WTC11 (cell line): ENCODE results near the gene CPT1A. TPM values are rescaled to one million over a fixed set of nuclear protein-coding genes. Genes with fewer than 3 reads are reported as not detected.

ENCODE experiments used
- ATAC-seq: fragments of 200-7000 bp; cut with Tn5 transposase; 2 replicates; pipeline ENCODE4 v1.10.0; 2021; ENCODE audit warnings: mild to moderate bottlenecking, moderate library complexity
- CTCF ChIA-PET: fragments of 300-600 bp; sonication (Branson Sonifier 250); formaldehyde crosslinking; loops from one replicate; lab custom pipeline; 2021; ENCODE audit warnings: antibody characterized with exemption; lab: Charles Lee
- POLR2A ChIA-PET: fragments of 350-600 bp; sonication (Branson Sonifier 250); formaldehyde crosslinking; loops from one replicate; lab custom pipeline; 2021; ENCODE audit warnings: antibody characterized with exemption; lab: Charles Lee
- DNase-seq: peaks from one replicate; pipeline ENCODE4 v3.0.0; 2021; ENCODE audit warnings: low spot score
- H3K27ac Mint-ChIP-seq: 2 replicates; pipeline ENCODE4 v1.8.0; 2021; ENCODE audit warnings: mixed read lengths
- H3K27me3 Mint-ChIP-seq: 2 replicates; pipeline ENCODE4 v1.8.0; 2021; ENCODE audit warnings: low read depth, mild to moderate bottlenecking, moderate library complexity, mixed read lengths
- H3K36me3 Mint-ChIP-seq: 2 replicates; pipeline ENCODE4 v1.8.0; 2021; ENCODE audit warnings: mixed read lengths
- H3K4me1 Mint-ChIP-seq: 2 replicates; pipeline ENCODE4 v1.8.0; 2022; ENCODE audit warnings: mixed read lengths
- H3K4me3 Mint-ChIP-seq: 2 replicates; pipeline ENCODE4 v1.8.0; 2021; ENCODE audit warnings: mild to moderate bottlenecking, moderate library complexity, mixed read lengths
- H3K9me3 Mint-ChIP-seq: 2 replicates; pipeline ENCODE4 v1.8.0; 2021; ENCODE audit warnings: mixed read lengths
- AFF4 ChIP-seq: sonication (generic); formaldehyde crosslinking; IDR thresholded peaks from 2 replicates; pipeline ENCODE4 v1.8.1; 2023; ENCODE audit warnings: mild to moderate bottlenecking, missing genetic modification reagents, borderline replicate concordance
- ATF3 ChIP-seq: sonication (generic); formaldehyde crosslinking; conservative IDR thresholded peaks from 2 replicates; pipeline ENCODE4 v1.8.1; 2022; ENCODE audit warnings: mild to moderate bottlenecking, missing genetic modification reagents
- CDX4 ChIP-seq: fragments of 250-450 bp; sonication (Bioruptor Pico); IDR thresholded peaks from 2 replicates; pipeline ENCODE4 v1.9.0; 2021; ENCODE audit warnings: moderate library complexity, mild to moderate bottlenecking, inconsistent platforms, borderline replicate concordance
- FOXJ3 ChIP-seq: sonication (generic); formaldehyde crosslinking; IDR thresholded peaks from 2 replicates; pipeline ENCODE4 v1.9.0; 2021; ENCODE audit warnings: missing genetic modification reagents, mild to moderate bottlenecking, borderline replicate concordance
- IRF1 ChIP-seq: sonication (generic); formaldehyde crosslinking; IDR thresholded peaks from 2 replicates; pipeline ENCODE4 v1.8.0; 2023; ENCODE audit warnings: missing genetic modification reagents
- MLX ChIP-seq: sonication (generic); formaldehyde crosslinking; IDR thresholded peaks from 2 replicates; pipeline ENCODE4 v1.8.1; 2023; ENCODE audit warnings: mild to moderate bottlenecking, missing genetic modification reagents, moderate library complexity
- MXD4 ChIP-seq: fragments of 250-450 bp; sonication (Bioruptor Pico); IDR thresholded peaks from 2 replicates; pipeline ENCODE4 v1.8.0; 2021; ENCODE audit warnings: mild to moderate bottlenecking, moderate library complexity, borderline replicate concordance
- MYBL2 ChIP-seq: sonication (generic); formaldehyde crosslinking; IDR thresholded peaks from 2 replicates; pipeline ENCODE4 v1.8.1; 2023; ENCODE audit warnings: mild to moderate bottlenecking, moderate library complexity, missing genetic modification reagents
- NFE2L1 ChIP-seq: sonication (generic); formaldehyde crosslinking; IDR thresholded peaks from 2 replicates; pipeline ENCODE4 v1.8.1; 2023; ENCODE audit warnings: missing genetic modification reagents
- PREB ChIP-seq: sonication (generic); formaldehyde crosslinking; IDR thresholded peaks from 2 replicates; pipeline ENCODE4 v1.8.1; 2022; ENCODE audit warnings: mild to moderate bottlenecking, missing genetic modification reagents, moderate library complexity, borderline replicate concordance
- RORB ChIP-seq: fragments of 250-450 bp; sonication (Bioruptor Pico); IDR thresholded peaks from 2 replicates; pipeline ENCODE4 v1.9.0; 2021; ENCODE audit warnings: mild to moderate bottlenecking
- SP1 ChIP-seq: sonication (generic); formaldehyde crosslinking; conservative IDR thresholded peaks from 2 replicates; pipeline ENCODE4 v1.8.1; 2022; ENCODE audit warnings: missing genetic modification reagents
- STAT6 ChIP-seq: sonication (generic); formaldehyde crosslinking; conservative IDR thresholded peaks from 2 replicates; pipeline ENCODE4 v1.8.1; 2023; ENCODE audit warnings: mild to moderate bottlenecking, low read depth, missing genetic modification reagents, moderate library complexity
- ZBTB21 ChIP-seq: sonication (generic); formaldehyde crosslinking; IDR thresholded peaks from 2 replicates; pipeline ENCODE4 v1.8.1; 2023; ENCODE audit warnings: mild to moderate bottlenecking, missing genetic modification reagents, borderline replicate concordance
- ZBTB43 ChIP-seq: sonication (generic); formaldehyde crosslinking; IDR thresholded peaks from 2 replicates; pipeline ENCODE4 v1.8.1; 2023; ENCODE audit warnings: mild to moderate bottlenecking, missing genetic modification reagents
- total RNA-seq: library from RNA; stranded (reverse); gene quantifications from 3 replicates; pipeline ENCODE4 v1.2.3, GENCODE V29; 2021

Gene CPT1A
- total RNA-seq, 1 experiment from 2014 or later = 28.1 TPM

- no peak for TF ChIP-seq MXD4
- no peak for TF ChIP-seq NFE2L1 (CRISPR knock-in tag)
- TF ChIP-seq SP1 (CRISPR knock-in tag) = no peak
- TF ChIP-seq FOXJ3 = no peak
- no peak for TF ChIP-seq AFF4 (CRISPR knock-in tag)
- TF ChIP-seq ATF3 (CRISPR knock-in tag) = no peak
- no peak for TF ChIP-seq ZBTB21 (CRISPR knock-in tag)
These were observed 12.7 kb upstream of the CPT1A start (continued) for GRCh38 chr11:68854273-68854958.

- no peak for ATAC-seq
- ChIA-PET POLR2A (interaction anchor here (0.5 kb wide), 1 partner anchor 28 kb away, joined by 3 read pairs; no protein-coding TSS in a partner anchor), CTCF (interaction anchor here (0.6 to 1.5 kb wide), 3 partner anchors 9 to 103 kb away, joined by 4 to 7 read pairs (median 7); no protein-coding TSS in a partner anchor)
- H3K9me3 Mint-ChIP-seq = no peaks in the 10 kb centered on the region
- H3K4me3 Mint-ChIP-seq = no peak overlapping the region
- H3K4me1 Mint-ChIP-seq = peaks cover 11% of the 10 kb centered on the region
- H3K27me3 Mint-ChIP-seq = peaks cover 27% of the 10 kb centered on the region
- no peak overlapping the region for H3K27ac Mint-ChIP-seq
- TF ChIP-seq CDX4 (CRISPR knock-in tag) (no peak), PREB (CRISPR knock-in tag) (no peak), MYBL2 (CRISPR knock-in tag) (no peak), IRF1 (CRISPR knock-in tag) (no peak), RORB (no peak), STAT6 (CRISPR knock-in tag) (no peak), MLX (no peak), ZBTB43 (CRISPR knock-in tag) (no peak)
- no peaks in the 10 kb centered on the region for H3K36me3 Mint-ChIP-seq
- no peak for DNase-seq
These were observed 10.9 kb upstream of the CPT1A start for GRCh38 chr11:68852628-68853027.
